Measurements from ENCODE around the gene SLC23A2. TPM values are rescaled to one million over a fixed set of nuclear protein-coding genes. Genes with fewer than 3 reads are reported as not detected.

Gene SLC23A2
- total RNA-seq, 4 donors from 2014 or later: 3.6 to 15.1 (median 11.1) TPM

DNA sequence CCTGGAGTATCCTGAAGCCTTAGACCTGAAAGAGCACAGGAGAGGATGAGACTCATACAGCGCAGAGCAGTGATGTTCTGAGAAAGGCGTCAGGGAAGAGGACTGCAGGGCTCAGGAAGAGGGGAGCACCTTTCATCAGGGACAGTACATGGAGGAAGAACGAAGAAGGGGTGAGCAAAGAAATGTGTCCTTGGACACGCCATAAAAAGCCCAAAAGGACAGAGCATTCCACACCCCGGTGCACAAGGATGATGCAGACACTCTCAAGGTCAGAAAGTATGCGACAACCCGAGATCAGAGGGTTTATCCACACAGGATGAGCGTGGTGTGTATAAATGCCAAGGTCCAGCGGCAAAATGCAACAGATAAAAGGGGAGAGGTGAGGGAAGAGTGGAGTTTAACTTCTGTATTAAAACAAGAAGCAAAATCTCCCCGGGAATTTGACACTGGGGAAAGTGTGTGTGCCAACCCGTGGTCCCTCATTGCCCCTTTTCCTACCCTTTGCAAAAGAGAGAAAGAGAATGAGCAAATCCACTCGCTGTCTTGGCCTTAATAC, 64.4 kb downstream of the SLC23A2 start:
- 82 to 84% methylated on average over 12 of the region's 12 CpGs for WGBS, 2 donors
- H3K27me3 ChIP-seq: no peaks in the 10 kb centered on the region
- H3K36me3 ChIP-seq: peaks cover 0 to 2% (median 0%) of the 10 kb centered on the region in 3 donors
- TF ChIP-seq CTCF (IDR thresholded peaks at IDR 0.05) (no peak), POLR2A (IDR thresholded peaks at IDR 0.05) (no peak)
- H3K9me3 ChIP-seq: no peaks in the 10 kb centered on the region
- no peak overlapping the region for H3K27ac ChIP-seq
- peaks cover 0 to 7% (median 4%) of the 10 kb centered on the region in 3 donors for H3K4me1 ChIP-seq
- intact Hi-C loops (cut with DNase I): no loop called here
- DNase-seq: no peak
- H3K4me3 ChIP-seq: no peak overlapping the region

DNA sequence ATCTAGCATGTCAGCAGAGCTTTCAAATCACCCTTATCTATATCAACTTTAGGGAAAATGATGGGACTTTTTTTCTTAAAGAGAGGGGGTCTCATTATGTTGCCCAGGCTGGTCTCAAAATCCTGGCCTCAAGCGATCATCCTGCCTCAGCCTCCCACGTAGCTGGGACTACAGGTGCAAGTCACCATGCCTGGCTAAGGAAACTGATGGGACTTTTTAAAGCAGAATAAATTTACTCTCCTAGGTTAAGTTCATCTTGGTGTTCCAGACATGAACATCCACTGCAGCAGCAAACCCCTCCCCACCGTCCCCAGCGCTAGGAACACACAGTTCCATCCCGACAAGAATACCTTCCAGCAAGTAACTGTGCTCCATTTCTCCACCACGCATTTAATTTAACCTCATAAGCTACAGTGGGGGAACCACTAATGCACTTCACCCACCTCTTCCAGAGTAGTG, 64.9 kb downstream of the SLC23A2 start:
- intact Hi-C loops (cut with DNase I): no loop called here
- no peak for TF ChIP-seq POLR2A (IDR thresholded peaks at IDR 0.05)
- no peak for DNase-seq

DNA sequence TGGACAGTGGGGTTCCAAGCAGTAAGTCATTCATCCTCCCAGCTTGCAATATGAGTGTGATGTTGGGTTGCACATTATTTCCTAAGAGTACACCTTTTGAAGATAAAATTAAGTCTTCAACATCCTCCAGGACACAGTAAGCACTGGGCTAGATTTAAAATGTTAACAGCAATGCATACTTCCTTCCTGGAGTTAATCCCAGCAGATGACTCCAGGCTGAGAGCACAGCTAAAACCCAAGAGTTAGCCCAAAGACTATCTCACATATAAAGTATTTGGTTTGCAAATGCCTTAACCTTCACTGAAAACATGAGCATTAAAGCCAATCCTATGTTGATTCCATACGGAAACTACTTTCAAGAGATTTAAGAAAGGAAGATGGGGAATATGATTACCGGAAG, 69.2 kb downstream of the SLC23A2 start:
- 92 to 96% methylated on average over 2 of the region's 2 CpGs for WGBS, 2 donors
- no peaks in the 10 kb centered on the region for H3K9me3 ChIP-seq
- H3K4me3 ChIP-seq: no peak overlapping the region
- DNase-seq: no peak
- intact Hi-C loops (cut with DNase I): no loop called here
- H3K27me3 ChIP-seq: no peaks in the 10 kb centered on the region
- TF ChIP-seq POLR2A (IDR thresholded peaks at IDR 0.05) (no peak), CTCF (IDR thresholded peaks at IDR 0.05) (no peak)
- H3K36me3 ChIP-seq: peaks cover 0 to 12% (median 0%) of the 10 kb centered on the region in 3 donors
- H3K27ac ChIP-seq: no peak overlapping the region
- H3K4me1 ChIP-seq: peaks cover 0 to 6% (median 0%) of the 10 kb centered on the region in 3 donors

More for the DNA sequence above, 64.9 kb downstream of the SLC23A2 start:
- H3K27me3 ChIP-seq: no peaks in the 10 kb centered on the region
- H3K27ac ChIP-seq: no peak overlapping the region
- H3K4me3 ChIP-seq: no peak overlapping the region
- H3K36me3 ChIP-seq: peaks cover 0 to 8% (median 0%) of the 10 kb centered on the region in 3 donors
- peaks cover 0 to 5% (median 0%) of the 10 kb centered on the region in 3 donors for H3K4me1 ChIP-seq
- 92 to 94% methylated on average over 6 of the region's 6 CpGs for WGBS, 2 donors
- H3K9me3 ChIP-seq: no peaks in the 10 kb centered on the region

DNA sequence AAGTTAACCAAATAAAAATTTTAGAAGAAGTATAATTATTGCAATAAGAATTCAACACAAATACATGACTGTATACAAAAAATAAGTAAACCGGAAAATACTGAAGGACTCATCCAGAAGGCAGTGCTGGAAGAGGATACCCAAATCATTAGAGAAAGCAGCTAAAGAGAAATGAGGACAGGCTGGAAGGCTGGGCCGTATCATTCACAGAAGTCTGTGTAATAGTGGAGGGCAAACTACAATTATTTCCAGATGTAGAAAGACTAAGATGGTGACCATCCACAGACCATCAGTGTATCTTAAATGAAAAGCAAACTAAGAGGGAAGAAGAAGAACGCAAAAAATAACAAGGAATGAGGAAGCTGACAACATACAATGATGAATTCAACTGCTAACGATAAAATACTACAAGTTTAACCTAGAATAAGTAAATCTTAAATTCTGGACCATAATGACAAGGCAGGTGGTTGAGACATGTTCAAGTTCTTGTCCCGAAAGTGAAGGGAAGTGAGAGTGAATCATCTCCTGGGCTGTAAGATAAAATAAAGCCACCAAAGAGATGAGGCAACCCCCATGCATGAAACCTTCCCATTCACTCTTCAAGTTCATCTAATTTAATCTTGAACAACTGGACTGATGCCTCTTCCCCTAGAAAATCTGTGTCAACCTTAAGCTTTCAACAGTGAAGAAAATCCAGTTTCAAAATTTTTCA, 71.5 kb downstream of the SLC23A2 start:
- DNase-seq: no peak
- WGBS, 2 donors: 70 to 77% methylated on average over 5 of the region's 5 CpGs
- H3K9me3 ChIP-seq: no peaks in the 10 kb centered on the region
- intact Hi-C loops (cut with DNase I): no loop called here
- H3K4me3 ChIP-seq: no peak overlapping the region
- H3K27me3 ChIP-seq: no peaks in the 10 kb centered on the region
- no peak for TF ChIP-seq CTCF (IDR thresholded peaks at IDR 0.05)
- TF ChIP-seq POLR2A (IDR thresholded peaks at IDR 0.05): no peak
- H3K36me3 ChIP-seq: peaks cover 0 to 13% (median 0%) of the 10 kb centered on the region in 3 donors
- peaks cover 9 to 23% (median 11%) of the 10 kb centered on the region in 3 donors for H3K4me1 ChIP-seq
- H3K27ac ChIP-seq: no peak overlapping the region

GRCh38 chr20:4926531-4927156, 74.7 kb downstream of the SLC23A2 start:
- intact Hi-C loops (cut with DNase I): no loop called here
- 81 to 83% methylated on average over 5 to 6 of the region's 6 CpGs for WGBS, 2 donors
- H3K27ac ChIP-seq: peak overlapping the region in 3 of 4 donors; percentile 66 to 80 (median 71)
- no peaks in the 10 kb centered on the region for H3K9me3 ChIP-seq
- no peak for DNase-seq
- no peak for TF ChIP-seq POLR2A (IDR thresholded peaks at IDR 0.05)
- no peak for TF ChIP-seq CTCF (IDR thresholded peaks at IDR 0.05)
- H3K4me1 ChIP-seq: peaks cover 9 to 23% (median 11%) of the 10 kb centered on the region in 3 donors
- H3K4me3 ChIP-seq: no peak overlapping the region
- H3K27me3 ChIP-seq: no peaks in the 10 kb centered on the region
- peaks cover 0 to 15% (median 0%) of the 10 kb centered on the region in 3 donors for H3K36me3 ChIP-seq
